ENCODE measurements around the gene CDH7.

CDH7 gene, protein sequence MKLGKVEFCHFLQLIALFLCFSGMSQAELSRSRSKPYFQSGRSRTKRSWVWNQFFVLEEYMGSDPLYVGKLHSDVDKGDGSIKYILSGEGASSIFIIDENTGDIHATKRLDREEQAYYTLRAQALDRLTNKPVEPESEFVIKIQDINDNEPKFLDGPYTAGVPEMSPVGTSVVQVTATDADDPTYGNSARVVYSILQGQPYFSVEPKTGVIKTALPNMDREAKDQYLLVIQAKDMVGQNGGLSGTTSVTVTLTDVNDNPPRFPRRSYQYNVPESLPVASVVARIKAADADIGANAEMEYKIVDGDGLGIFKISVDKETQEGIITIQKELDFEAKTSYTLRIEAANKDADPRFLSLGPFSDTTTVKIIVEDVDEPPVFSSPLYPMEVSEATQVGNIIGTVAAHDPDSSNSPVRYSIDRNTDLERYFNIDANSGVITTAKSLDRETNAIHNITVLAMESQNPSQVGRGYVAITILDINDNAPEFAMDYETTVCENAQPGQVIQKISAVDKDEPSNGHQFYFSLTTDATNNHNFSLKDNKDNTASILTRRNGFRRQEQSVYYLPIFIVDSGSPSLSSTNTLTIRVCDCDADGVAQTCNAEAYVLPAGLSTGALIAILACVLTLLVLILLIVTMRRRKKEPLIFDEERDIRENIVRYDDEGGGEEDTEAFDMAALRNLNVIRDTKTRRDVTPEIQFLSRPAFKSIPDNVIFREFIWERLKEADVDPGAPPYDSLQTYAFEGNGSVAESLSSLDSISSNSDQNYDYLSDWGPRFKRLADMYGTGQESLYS

DNA sequence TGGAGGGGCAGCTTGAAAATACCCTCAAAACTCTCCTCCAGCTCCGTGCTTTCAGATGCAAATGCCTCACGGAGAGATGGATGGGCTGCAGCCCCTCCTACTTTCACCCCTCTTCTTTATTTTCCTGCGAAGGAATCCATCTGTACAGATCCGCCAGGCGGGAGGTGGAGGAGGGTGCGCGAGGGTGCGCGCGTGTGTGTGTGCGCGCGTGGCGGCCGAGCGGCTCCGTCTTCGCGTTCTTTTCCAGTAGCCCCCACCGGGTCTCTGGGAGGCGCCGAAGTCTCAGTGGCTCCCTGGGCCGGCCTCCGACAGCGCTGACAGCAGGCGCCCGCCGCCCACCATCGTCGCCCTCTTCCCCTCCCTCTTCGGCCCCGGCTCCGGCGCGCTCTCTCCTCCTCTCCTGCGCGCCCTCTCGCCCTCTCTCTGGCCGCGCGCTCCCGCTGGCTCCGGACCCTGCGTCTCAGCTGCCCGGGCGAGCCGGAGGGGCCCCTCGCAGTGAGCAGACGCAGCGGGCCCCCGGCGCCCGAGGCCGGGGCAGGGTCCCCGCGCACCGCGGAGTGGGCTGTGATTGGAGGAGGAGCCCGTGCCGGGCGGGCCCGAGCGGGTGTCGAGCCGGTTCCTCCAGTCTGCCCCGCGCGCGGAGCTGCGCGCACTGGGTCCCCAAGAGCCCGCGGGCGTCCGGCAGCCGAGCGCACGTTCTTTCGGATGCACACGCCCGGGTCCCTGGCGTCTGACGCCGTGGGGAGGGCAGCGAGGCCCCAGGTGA, at the start of gene CDH7:
TSS of gene CDH7 (plus strand) at position 624 of the 766 bp plus-strand sequence. CDS start 11,831 bp downstream, outside the sequence.
- DNase-seq: no peak

- DNase-seq: no peak
Observed at GRCh38 chr18:65704046-65704445, 46.8 kb upstream of the CDH7 start.

DNA sequence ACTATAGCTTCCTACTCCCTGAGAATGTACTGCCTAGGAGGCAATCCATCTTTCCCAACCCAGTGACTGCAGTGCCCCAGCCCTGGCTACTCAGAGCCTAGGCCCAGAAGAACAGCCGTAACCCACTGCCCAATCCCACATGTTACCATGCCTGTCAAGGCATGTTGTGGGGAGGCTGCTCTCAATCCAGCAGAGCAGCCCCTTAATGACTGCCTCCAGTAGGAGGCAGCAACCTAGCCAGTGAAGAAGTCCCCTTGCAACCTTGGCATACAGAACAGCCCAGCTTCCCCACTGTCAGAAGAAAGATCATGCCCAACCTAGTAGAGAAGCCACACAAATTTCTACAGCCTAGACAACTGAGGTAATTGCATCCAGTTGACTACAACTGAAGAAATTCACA, 44.2 kb upstream of the CDH7 start:
- no peak for DNase-seq

DNA sequence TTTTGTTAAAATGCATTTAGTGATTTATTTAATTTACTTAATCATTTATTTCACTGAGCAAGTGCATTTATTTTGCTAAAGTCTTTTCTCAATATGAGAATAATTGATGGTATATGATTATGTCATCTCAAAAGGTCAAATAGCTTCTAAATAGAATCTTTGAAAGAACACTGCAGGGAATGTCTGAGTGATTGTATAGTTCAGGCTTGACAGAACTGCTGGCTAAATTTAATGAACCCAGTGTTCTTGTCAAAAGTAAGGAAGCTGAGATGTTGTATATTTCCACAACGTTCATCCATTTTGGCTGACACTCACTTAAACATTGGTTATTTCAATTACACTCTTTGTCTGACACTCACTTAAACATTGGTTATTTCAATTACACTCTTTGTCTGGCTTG, 39.3 kb upstream of the CDH7 start:
- DNase-seq: no peak

DNA sequence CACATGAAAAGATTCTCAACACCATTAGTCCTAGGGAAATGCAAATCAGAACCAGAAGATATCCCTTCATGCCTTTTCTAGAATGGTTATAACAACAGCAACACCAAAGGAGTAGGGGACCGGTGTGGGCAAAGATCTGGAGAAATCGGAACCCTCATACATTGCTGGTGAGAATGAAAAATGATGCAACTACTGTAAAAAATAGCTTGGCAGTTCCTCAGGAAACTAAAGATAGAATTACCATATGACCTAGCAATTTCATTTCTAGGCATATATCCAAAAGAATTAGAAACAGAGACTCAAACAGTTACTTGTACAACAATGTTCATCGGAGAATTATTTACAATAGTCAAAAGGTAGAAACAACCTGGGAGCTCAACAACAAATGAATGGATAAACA, 29.2 kb upstream of the CDH7 start:
- DNase-seq: no peak

- no peak for DNase-seq
Observed at GRCh38 chr18:65725251-65726050, 25.4 kb upstream of the CDH7 start.

DNA sequence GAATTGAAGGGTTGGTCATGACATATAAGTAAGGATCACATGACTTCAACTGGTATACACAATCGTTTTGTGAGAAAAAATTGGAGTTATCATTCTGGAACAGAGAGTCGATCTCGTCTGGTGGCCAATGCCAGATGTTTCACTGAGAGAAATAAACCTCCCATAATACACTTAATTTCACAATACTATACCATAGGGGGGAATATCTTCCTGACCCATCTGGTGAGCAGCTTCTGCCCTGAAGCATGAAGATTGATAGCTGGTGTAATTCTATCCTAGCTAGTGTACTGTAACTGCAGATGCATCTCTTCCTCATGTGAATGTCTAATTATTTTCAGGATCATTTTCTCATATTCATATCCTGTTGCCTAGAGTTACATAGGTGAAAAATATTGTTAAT, 15.7 kb upstream of the CDH7 start:
- no peak for DNase-seq

DNA sequence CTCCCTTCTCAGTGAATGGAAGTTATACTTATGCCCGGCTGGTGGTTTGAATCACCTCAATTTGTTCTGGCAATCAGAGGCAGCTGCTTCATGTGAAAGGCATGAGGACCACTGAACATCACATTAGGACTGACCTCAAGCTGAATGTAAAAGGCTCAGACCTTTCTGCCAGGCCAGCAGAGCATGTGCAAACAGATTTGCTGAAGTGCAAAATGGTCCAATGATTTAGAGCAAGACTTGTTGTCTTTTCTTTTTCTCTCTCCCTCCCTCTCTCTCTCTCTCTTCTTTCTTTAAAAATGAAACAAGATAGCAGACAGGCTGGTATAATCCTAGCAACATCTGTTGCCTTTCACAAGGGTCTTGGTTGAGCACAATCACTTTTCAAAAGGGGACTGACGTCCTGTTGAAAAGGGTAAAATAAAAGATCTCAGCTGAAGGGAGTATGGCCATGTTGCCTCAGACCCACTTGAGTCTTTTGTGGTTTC, 13.3 kb upstream of the CDH7 start:
- DNase-seq: no peak

GRCh38 chr18:65746936-65747335, 3.9 kb upstream of the CDH7 start:
- DNase-seq: no peak

- DNase-seq: no peak
Observed at GRCh38 chr18:65748321-65748720, 2.5 kb upstream of the CDH7 start.

GRCh38 chr18:65749841-65750240, 971 bp upstream of the CDH7 start:
- no peak for DNase-seq

GRCh38 chr18:65751155-65752085, 608 bp downstream of the CDH7 start:
- no peak for DNase-seq

- DNase-seq: no peak
Observed at GRCh38 chr18:65752625-65753325, 2.0 kb downstream of the CDH7 start.

- DNase-seq: no peak
Observed at GRCh38 chr18:65753520-65753919, 2.7 kb downstream of the CDH7 start.

- no peak for DNase-seq
Observed at GRCh38 chr18:65754121-65754520, 3.3 kb downstream of the CDH7 start.

DNA sequence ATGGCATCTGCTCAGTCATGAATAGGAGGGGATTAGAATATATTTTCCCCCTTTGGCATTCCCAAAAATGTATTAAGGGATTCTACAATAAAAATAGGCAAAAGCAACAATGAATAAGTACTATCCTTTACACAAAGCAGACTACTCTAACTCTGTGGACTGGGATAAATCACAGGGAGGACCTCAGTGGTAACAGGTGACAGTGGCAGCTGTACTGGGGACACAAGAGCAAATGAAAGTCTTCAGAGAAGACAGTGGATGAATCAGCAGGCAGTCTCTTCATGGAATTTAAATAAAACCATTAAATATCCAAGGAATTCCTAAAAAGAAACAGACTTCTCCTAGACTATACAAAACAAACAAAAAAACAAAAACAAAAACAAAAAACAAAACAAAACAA, 4.8 kb downstream of the CDH7 start:
- no peak for DNase-seq

GRCh38 chr18:65760457-65760856, 9.6 kb downstream of the CDH7 start:
- DNase-seq: no peak

DNA sequence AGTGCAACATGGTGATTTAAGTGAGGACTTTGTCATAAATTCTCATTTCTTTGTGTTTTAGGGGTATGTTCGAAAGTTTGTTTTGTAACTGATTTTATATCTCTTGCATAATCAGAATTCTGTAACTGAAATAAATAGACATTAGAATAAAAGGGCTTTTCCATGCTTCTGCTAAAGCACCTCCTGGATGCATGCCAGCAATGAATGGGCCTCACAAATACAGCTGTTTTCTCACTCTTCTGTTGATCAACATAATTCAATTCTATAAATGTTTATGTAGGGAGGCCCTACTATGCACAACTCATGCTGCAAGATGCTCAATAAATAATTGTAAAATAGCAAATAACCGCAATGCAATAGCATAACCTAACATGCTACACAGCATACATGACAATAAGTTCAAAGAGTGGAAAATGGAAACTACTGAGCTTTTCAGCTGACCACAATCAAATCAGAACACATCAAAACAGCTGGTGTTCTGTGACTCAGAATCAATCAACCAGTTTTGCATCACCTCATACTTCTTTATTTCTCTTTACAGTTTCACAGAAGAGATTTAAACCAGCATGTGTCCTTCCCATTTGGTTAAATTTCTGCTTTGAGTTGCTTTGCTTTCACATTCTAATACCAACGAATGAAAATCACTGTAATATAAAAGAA, 11.0 kb downstream of the CDH7 start:
- no peak for DNase-seq

- DNase-seq: no peak
Observed at GRCh38 chr18:65762556-65762955, 11.7 kb downstream of the CDH7 start.

GRCh38 chr18:65767406-65767805, 16.6 kb downstream of the CDH7 start:
- DNase-seq: no peak
